Stimulated activated CD8-positive, alpha-beta memory T cell treated with anti-CD3 and anti-CD28 coated beads, Interleukin-2, amount 100 ng/mL, for 48 hours (primary cell): ENCODE data around the gene FMNL2.
"Not testable (repeated sequence)": the region's sequence is repeated elsewhere in the genome, so short reads cannot be mapped to it uniquely, and the experiment has no call there.

Experiments used
- DNase-seq, 2 donors: peaks; one replicate each; pipeline ENCODE4 v3.0.0-alpha.2; 2020; ENCODE audit warnings: low read depth in 2 of 2

FMNL2 gene

DNA sequence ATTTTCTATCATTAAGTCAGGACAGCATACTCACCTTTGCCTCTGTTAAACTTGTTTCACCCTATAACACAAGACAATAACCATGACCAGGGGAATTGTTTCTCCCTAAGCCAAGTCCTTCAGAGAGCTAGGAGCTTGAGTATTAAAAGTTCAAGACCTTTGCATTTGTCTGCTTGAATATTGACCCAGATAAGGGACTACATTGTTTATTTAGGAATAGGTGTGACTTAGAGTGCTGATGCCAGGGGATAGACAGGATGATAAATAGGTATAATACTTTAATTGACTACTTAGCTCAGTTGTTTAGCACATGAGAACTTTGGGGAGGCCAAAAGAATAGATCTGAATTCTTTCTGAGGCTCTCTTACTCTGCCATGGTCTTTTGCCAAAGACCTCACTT, 185.8 kb downstream of the FMNL2 start:
- DNase-seq: no peak

DNA sequence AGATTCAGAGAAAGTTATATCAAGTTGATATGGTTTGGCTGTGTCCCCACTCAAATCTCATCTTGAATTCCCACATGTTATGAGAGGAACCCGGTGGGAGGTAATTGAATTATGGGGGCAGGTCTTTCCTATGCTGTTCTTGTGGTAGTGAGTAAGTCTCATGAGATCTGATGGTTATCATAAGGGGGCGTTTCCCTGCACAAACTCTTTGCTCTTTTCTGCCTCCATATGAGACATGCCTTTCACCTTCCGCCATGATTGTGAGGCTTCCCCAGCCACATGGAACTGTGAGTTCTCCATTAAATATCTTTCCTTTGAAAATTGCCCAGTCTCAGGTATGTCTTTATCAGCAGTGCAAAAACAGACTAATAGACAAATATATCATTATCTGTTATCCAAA, 187.5 kb downstream of the FMNL2 start:
- DNase-seq: not testable (repeated sequence)

DNA sequence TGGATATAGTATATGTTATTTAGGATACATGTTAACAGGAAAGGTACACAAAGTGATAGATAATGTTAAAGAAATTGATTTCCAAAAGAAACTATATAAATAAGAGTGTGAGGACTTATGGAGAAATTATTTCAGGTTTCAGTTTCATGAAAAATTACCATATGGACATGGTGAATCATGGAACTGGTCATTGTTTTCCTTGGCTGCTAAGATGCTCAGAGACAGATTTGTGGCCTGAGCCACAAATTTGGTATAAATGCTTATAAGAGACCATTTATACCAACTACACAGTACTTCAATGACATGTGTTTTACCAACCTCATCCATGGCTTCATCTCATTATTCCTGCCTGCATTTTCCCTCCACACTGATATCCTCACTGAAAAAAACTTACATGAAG, 188.1 kb downstream of the FMNL2 start:
- no peak for DNase-seq

DNA sequence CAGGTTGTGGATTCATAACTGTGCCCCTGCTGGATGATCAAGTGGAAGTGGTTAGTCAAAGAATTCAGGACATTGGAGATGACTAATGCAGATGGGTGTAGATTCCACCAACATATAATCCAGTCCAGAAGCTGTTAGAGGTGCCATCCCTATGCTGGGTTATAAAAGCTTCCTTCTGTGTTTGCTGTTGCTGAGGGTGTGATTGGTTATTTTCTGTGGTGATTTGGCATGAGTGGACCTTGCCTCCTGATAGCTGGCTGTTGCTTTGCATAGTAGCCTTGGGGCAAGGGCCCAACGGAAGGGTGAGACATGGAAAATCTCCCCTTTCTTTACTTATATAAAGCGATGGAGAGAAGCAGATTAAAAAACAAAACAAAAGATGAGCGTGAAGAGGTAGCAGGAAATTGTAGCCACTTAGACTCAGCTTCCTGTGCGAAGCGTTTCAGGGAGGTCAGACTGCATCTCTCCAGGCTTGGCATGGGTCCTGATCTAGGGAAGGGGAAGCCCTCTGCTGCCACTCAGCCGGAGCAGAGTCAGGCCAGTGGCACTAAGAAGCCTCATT, 190.4 kb downstream of the FMNL2 start:
- DNase-seq: no peak

DNA sequence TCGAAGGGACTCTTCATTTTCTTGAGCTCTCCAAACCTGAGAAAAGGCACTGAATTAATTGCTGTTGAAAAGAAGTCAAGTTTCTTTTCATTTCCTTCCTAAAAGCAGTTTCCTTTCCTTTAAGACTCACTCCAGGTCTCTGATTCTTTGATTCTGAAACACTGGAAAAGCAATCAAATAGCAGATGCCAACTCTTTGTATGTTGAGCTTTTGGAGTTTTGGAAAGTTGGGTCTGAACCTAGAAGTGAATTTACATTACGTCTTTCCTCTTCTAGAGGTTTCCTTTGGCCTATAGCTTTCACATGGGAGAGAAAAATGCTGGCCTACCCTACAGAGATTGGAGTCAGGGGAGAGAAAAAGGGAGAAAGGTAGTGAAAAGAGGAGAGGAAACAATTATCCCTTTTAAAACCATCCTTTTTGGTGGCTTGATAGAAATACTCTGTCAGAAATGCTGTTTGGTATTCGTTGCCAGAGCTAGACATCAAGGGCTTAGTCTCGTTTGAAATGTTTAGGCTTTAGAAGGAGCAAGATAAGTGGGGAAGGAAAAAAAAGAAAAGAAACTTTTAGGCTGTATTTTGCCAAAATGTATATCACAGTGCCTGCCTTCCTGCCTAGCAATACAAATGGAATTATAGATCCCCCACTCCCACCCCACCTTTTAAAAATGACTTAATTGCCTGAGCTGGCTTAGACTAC, 194.6 kb downstream of the FMNL2 start:
- DNase-seq: no peak

DNA sequence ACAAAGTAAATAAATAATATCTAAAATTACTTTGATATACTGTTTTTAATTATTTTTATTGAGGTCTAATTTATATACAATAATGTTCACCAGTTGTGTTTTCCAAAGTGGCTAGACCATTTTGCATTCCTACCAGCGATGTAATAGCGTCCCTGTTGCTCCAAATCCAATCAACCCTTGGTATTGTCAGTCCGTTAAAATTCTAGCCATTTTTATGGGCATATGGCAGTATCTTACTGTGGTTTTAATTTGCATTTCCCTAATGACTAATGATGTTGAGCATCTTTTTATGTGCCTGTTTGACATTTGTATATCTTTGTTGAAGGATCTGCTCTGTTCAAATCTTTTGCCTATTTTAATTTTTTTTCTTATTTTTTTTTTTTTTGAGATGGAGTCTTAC, 197.3 kb downstream of the FMNL2 start:
- no peak for DNase-seq

DNA sequence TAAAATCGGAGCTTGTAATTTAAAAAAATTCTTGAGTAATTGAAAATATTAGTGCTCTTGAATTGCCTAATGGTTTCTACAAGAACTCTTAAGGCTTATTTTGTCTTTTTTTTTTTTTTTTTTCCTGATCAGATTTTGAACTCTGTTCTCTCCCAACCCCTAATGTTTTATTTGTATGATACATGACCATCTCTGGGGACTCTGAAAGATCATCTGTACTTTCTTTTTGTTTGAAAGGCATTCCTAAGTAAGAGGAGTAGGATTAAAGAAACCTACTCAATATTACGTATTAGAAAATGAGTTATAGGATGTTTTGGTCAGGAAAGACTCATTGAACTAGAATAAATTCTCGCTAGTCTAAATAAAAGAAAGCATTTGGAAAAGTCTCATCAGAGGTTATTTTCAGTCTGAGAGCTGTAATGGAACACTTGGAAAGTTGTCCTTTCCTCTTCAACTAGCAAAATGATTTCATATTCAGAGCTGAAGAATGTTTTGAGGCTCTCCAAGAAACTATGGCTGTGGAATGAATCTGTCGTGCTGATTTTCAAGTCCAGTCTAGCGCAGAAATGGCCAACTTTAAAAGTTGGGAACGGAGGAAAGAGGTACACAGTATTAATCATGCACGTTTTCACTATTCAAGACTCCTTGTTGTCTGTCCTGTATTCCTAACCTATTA, 199.6 kb downstream of the FMNL2 start:
- no peak for DNase-seq

DNA sequence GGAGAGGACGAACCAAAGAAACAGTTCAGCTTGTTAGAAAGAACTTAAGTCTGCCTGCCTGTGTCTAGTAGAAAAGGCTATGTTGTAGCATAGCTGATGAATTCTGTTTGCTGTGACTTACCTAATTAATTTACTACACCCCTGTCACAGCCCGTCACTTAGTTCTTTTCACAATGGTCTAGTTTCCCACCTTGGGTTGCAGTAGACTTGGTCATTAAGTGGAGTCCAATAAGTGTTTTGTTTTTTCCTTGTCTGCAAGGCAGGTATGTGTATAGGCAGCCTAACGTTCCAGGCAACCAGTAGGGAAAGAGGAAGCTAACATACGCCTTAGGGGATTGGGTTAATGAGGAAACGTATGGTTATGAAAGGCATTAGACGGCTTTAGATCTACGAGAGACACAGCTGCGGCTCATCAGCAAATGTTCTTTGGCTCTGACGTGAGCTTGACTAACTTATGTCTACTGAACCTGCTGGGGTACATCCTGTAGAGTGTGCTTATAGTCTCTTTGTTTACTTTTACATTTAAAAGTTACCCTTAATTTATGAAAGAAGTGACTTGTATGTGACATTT, 202.2 kb downstream of the FMNL2 start:
- no peak for DNase-seq

DNA sequence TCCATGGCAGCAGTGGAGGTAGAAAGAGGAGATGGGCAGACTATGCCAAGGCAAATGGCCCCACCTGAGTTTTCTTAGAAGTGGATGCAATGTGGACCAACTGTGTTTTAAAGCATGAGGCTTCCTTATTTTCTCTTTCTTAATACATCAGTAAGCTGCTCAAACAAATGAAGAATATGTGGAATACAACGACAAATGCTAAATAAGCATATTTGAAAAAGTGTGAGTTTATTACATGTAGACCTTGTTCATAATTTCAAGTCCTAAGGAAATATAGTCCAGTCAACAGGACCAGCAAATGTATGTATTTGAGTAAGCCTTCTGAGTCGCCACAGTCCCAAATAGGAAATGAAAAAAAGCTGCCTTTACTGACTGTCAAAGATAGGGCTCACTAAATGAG, 204.4 kb downstream of the FMNL2 start:
- no peak for DNase-seq

DNA sequence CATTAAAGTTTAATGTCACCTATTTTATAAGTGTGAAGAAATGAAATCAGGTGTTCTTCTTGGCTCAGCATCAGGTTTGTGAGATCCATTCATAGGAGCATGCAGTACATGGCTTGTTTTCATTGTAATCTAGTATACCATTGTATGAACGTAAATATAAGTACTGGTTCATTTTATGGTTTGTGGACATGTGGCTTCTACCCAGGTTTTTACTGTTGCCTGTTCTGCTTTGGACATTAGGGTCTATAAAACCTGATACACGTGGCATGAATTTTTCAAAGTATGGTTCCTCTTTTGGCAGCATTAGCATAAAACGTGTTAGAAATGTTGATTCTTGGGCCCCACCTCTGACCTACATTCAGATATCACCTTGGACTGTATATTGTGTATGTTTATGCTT, 206.7 kb downstream of the FMNL2 start:
- no peak for DNase-seq

DNA sequence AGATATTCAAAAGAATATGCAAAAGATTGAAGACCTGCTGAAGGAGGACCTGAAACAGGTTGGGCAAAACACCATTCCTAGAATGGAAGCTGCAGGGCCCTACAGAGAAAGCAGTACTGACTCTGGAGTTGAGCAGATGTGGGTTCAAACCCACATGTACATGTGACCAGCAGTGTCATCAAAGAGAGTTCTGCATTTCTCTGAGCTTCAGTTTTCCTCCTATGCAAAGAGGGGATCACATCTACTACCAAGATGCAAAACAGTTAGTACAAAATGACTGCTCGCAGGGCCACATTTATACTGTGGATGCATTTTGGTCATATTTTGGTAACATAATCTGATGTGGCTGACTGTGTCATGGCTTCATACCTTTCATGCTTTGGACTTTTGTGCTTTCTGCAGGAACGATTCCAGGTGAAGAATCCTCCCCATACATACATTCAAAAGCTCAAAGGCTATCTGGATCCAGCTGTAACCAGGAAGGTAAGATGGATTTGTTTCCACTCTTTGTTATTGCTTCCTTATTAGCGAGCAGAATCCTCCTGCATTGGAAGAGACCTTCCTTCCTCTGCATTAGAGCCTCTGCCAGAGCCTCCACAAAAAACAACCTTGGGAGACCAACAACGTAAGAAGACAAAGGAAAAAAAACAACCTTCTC, 207.5 kb downstream of the FMNL2 start:
- DNase-seq: no peak

DNA sequence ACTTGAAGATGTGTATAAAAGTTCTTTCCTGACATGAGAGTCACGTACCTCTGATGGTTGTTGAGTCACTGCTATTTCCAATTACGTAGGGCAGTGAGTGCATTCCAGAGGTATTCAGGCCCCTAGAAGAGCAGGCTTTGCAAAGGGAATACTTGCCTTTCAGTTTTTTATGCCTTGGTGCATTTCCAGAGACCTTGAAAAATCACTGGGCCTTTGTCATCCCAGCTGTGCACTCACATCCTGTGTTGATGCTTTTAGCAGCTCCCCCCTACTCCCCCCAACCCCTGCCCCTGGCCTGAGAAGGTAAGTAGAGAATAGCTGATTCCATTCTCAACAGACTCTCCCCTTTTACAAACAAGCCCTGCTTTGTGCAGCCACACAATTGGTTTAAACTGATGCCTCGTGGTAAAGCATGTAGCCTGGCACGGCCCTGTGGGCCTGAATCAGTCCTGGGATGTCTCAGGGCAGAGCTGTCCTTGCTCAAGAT, 208.1 kb downstream of the FMNL2 start:
- no peak for DNase-seq

DNA sequence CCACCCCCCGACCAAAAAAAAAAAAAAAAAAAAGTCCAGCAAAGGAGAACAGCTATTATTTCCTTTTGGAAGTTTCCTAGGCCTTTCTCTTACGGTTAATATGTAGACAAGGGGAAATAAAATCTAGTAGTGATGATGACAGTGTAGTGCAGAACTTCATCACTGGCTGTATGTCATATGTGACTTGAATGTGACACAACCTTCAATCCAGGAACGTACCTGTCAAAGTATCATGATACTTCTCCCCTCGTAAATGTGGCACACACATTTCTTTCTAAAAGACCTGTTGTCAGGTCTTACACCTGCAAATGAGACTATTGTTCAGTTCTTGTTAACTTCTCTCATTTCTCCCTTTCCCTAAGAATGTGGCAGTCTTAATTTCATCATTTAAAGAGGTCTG, 208.7 kb downstream of the FMNL2 start:
- no peak for DNase-seq

DNA sequence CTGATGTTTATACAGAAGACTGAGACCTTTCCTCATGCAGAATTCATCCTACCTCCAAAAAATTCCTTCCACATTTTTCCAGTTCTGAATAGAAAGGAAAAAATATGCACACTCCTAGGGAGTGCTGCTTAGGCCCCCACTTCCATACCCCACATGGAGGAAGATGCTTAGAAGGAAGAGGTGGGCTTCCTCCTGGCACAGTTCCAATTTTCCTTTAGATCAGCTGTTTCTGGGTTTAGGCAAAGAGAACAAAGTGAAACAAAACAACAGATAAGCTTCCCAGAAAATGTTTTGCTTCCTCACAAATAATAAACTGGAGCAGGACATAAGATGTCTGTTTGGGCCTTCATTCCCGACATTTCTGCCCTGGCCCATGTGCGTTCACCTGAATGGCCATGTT, 209.7 kb downstream of the FMNL2 start:
- DNase-seq: no peak

DNA sequence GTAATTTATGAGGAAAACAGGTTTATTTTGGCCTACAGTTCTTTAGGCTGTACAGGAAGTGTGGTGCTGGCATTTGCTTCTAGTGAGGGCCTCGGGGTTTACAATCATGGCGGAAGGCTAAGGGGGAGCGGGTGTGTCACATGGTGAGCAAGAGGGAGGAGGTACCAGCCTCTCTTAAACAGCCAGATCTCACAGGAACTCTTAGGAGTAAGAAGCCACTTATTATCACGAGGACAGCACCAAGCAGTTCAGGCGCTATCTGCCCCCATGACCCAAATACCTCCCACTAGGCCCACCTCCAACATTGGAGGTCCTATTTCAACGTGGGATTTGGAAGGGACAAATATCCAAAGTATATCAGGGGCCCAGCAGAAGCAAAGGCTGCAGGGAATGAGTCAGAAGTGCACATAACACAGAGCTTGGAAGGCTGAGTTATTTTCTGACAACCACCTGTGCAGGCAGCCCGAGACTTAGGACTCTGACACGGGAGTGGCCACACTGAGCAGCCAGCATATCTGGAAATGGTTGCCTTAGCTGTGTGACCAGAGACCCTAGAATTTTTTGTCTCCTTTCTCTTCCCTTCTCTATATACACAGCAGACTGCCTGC, 211.4 kb downstream of the FMNL2 start:
- DNase-seq: no peak

DNA sequence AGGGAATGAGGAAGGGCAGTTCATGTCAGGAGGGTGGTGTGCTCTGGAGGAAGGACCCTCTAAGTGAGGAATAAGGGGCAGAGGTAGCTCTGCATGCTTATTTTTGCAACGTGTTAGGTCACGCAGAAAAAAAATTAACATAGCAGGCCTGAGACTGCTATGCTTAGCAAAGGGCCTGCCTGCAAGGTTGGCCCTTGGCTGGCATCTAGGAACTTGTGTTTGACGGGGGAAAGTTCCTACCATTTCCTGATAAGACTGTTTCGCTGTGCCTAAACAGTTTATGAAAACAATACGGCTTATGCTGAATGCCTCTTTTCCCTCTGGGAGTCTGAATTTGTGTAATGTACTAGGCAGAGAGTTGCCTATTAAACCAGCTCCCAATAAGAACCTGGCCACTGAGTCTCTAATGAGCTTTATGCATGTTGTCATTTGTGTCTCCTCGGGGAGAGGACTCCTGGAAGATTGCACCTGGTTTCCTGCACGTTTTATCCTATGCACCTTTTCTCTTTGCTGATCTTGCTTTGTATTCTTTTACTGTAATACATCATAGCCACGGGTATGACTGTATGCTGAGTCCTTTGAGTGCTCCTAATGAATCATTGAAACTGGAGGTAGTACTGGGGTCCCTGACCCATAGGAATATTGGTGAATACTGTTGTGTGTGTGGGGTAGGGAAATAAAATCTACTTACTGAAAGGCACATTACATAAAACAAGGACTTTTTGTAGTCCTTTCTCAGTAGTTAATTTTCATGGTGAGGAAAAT, 213.3 kb downstream of the FMNL2 start:
- DNase-seq: no peak

DNA sequence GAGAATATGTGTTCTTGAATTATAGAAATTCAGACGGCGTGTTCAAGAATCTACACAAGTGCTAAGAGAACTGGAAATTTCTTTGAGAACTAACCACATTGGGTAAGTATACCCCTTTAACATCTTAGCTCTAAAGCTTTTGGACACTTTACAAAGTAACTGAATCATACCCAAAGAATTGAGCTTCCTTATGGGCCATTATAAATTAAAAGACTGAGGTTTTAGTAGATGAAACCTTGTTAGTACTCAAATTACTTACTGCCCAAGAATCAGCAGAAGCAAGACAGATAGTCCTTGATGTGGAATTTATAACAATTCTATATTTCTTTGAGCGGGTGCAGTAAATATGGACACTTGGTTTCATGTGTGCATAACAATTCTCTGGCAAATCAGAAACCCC, 214.0 kb downstream of the FMNL2 start:
- DNase-seq: no peak

DNA sequence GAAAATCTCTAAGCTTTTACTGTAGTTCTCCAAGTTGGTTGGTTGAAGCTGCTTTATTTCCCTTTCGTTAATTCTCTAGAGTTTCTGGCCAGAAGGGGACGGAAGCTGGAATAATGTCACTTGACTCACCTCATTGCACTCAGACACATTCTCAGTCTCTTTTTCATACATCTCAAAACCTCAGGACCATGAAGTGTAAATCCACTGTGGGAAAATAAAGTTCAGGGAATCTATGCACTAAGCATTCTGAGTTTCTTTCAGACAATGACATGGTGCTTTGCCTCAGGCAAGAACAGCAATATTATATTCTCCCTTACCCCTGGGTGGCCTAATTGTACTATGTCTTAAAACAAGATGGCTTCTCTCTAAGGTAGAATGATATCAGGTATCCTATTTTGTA, 214.4 kb downstream of the FMNL2 start:
- DNase-seq: no peak

DNA sequence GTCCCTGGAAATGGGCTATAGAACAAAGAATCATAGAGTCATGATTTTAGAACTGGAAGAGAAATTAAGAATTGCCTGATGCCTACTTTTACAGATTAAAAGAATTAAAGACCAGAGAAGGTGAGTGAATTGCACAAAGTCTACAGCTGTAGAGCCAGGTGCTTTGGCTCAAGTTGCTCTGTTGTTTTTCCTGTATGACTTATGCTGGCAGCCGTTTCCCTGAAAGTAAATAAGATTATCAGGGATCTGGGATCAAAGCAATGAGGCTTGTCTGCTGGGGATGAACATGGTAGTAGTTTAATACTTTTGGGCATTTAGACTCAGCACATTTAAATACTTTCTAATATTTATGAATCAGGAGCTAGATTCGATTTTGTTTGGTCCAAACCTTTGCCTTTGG, 215.4 kb downstream of the FMNL2 start:
- DNase-seq: no peak

DNA sequence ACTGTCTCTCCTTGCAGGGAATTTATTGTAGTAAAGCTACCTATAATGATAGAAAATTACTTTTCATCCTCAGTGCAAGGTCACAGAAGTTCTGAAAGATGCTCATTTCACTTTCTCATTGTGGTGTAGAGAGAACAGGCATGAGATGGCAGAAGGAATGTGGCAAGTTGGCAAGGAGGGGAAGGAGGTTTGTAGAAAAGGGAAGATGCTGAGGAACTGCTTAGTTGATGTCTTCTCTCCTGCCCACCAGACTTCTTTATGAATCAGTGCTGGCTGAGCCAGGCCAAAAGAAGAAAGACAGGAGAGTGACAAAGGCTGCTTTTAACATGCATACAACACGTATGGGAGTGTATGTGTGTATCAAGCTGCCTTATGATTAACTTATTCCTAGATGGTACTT, 217.9 kb downstream of the FMNL2 start:
- no peak for DNase-seq

DNA sequence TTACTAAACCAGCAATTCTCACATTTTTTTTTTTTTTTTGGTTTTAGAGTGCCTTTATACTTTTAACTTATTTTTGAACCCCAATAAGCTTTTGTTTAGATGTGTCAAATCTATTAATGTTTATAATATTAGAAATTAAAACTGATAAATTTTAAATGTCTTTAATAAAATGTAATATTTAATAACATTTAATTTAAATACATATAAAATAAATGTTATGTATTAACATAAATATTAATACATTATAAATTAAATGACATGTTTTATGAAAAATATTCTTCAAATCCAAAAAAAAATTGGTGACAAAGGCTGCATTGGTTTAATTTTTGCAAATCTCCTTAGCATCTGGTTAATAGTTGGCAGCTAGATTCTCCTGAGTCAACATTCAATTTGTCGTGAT, 218.5 kb downstream of the FMNL2 start:
- DNase-seq: no peak
